Right lobe of liver (tissue), 6 donors: ENCODE measurements around the gene ZNF844. TPM values are rescaled to one million over a fixed set of nuclear protein-coding genes. Genes with fewer than 3 reads are reported as not detected.
A peak's percentile ranks its signal among the peaks of the same experiment; 100 is the strongest.

Experiments used
- ATAC-seq, 4 donors: fragments of 200-7000 bp; cut with Tn5 transposase; one replicate each; pipeline ENCODE4 v1.9.1; 2020; ENCODE audit warnings: mild to moderate bottlenecking in 4 of 4, moderate library complexity in 4 of 4
- DNase-seq, 3 donors: peaks; one replicate each; pipeline ENCODE4 v3.0.0-alpha.2; 2020
- H3K27ac ChIP-seq, 3 donors: fragments of 200-600 bp; one replicate each; pipeline ENCODE4 v1.8.0; 2022
- H3K27me3 ChIP-seq, 2 donors: fragments of 200-600 bp; one replicate each; pipeline ENCODE4 v1.8.0; 2022
- H3K36me3 ChIP-seq, 4 donors: fragments of 200-600 bp; sonication (generic) in 1 of 4; one replicate each; pipeline versions ENCODE4 v1.5.1 to v1.8.0; 2017 to 2022; ENCODE audit warnings: control low read depth in 1 of 4
- H3K4me1 ChIP-seq, 4 donors: fragments of 200-600 bp; sonication (generic) in 1 of 4; one replicate each; pipeline versions ENCODE4 v1.5.1 to v1.8.0; 2017 to 2022; ENCODE audit warnings: control low read depth in 1 of 4
- H3K4me3 ChIP-seq, 3 donors: fragments of 200-600 bp; one replicate each; pipeline ENCODE4 v1.8.0; 2022
- H3K9me3 ChIP-seq, 4 donors: fragments of 200-600 bp; sonication (generic) in 1 of 4; one replicate each; pipeline versions ENCODE4 v1.5.1 to v1.8.0; 2017 to 2022; ENCODE audit warnings: control low read depth in 1 of 4
- POLR2A ChIP-seq: fragments of 450-650 bp; IDR thresholded peaks from one replicate; pipeline ENCODE4 v1.6.1; 2017; ENCODE audit warnings: antibody characterized with exemption, mild to moderate bottlenecking
- WGBS: methylation state at CpG from one replicate; pipeline ENCODE4 v1.1.6; 2018; ENCODE audit warnings: low coverage, low lambda C conversion rate; ENCODE audit not compliant: insufficient coverage; ENCODE audit errors: missing lambda C conversion rate; 5-methylcytosine and 5-hydroxymethylcytosine counted together
- intact Hi-C, 2 donors: fragments of 100-400 bp; cut with DNase I; formaldehyde crosslinking; loops; one replicate each; pipeline versions ENCODE4 v1.11.2 to v1.14.1; 2022
- total RNA-seq, 6 experiments: library from RNA; depleted of rRNA in 2 of 6; stranded (reverse); fragments of >200 nt in 2 of 6; fragmentation: NEBNext Ultra II Directional in 3 of 6; extraction: Animal tissue kit (Norgen Biotek cat#: 25700) in 3 of 6; gene quantifications; one replicate each; pipeline versions ENCODE4 v1.1.0 to v1.2.4, GENCODE V29; 2016 to 2023
- TF ChIP-seq, protein P1 (sequence below), 4 donors: fragments of 200-600 bp in 3 of 4; fragments of 450-650 bp in 1 of 4; IDR thresholded peaks; one replicate each; pipeline versions ENCODE4 v1.5.1 to v1.8.0; 2016 to 2022; ENCODE audit warnings: antibody characterized with exemption in 4 of 4, mild to moderate bottlenecking in 2 of 4
- donor health status: DM: no; HTN: yes; CAD: no.
- donor health status: DM: no; HTN: no; CAD: no.
- donor health status: DM: no; HTN: no; CAD: no.
- donor health status: DM: no; HTN: yes; CAD: no.
- donor health status: DM: no; HTN: yes; CAD: no.

ZNF844 gene
- total RNA-seq, 6 experiments from 2014 or later: 2.2 to 8.6 (median 3.1) TPM

GRCh38 chr19:12047868-12048267 is 16.7 kb upstream of the ZNF844 start:
- H3K9me3 ChIP-seq: peaks cover 0 to 22% (median 8%) of the 10 kb centered on the region in 4 donors
- no peak overlapping the region for H3K4me3 ChIP-seq
- H3K4me1 ChIP-seq: peaks cover 0 to 8% (median 3%) of the 10 kb centered on the region in 4 donors
- no peaks in the 10 kb centered on the region for H3K27me3 ChIP-seq
- H3K36me3 ChIP-seq: peaks cover 0 to 2% (median 0%) of the 10 kb centered on the region in 4 donors
- intact Hi-C loops: no loop called here
- H3K27ac ChIP-seq: no peak overlapping the region
- DNase-seq (no peak), ATAC-seq (no peak)
- TF ChIP-seq, protein P1, sequence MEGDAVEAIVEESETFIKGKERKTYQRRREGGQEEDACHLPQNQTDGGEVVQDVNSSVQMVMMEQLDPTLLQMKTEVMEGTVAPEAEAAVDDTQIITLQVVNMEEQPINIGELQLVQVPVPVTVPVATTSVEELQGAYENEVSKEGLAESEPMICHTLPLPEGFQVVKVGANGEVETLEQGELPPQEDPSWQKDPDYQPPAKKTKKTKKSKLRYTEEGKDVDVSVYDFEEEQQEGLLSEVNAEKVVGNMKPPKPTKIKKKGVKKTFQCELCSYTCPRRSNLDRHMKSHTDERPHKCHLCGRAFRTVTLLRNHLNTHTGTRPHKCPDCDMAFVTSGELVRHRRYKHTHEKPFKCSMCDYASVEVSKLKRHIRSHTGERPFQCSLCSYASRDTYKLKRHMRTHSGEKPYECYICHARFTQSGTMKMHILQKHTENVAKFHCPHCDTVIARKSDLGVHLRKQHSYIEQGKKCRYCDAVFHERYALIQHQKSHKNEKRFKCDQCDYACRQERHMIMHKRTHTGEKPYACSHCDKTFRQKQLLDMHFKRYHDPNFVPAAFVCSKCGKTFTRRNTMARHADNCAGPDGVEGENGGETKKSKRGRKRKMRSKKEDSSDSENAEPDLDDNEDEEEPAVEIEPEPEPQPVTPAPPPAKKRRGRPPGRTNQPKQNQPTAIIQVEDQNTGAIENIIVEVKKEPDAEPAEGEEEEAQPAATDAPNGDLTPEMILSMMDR (IDR thresholded peaks at IDR 0.05): no peak
- 100% methylated on average over 1 of the region's 2 CpGs for WGBS

DNA sequence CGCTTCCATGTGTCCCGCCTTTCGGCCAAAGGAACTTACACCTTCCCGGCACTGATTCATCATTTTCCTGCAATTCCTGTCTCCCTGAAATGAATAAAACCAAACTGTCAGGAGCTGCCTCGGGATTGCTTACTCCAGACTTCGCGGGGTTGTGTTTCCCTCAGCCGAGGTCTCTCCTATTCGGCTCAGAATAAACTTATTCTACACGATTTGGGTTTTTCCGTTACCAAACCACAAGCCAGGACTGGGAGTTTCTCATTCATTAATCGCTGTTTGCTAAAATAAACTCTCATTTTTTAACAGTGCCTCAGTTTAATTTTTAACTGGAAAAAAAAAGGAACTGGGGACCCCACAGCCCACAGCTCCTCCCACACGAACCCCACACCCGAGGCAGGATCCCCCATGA is 12.4 kb upstream of the ZNF844 start:
- peak overlapping the region in 2 of 3 donors; percentile 48 to 63 for H3K27ac ChIP-seq
- no peak for TF ChIP-seq POLR2A
- TF ChIP-seq, protein P1 (IDR thresholded peaks at IDR 0.05): no peak
- 5% methylated on average over 14 of the region's 14 CpGs for WGBS
- ATAC-seq (peak in 1 of 4 donors; percentile 33), DNase-seq (no peak)
- H3K9me3 ChIP-seq: no peaks in the 10 kb centered on the region
- H3K36me3 ChIP-seq: no peaks in the 10 kb centered on the region
- H3K4me1 ChIP-seq: peaks cover 0 to 8% (median 3%) of the 10 kb centered on the region in 4 donors
- intact Hi-C loops: loop anchor here in 1 of 2 donors (10.0 kb wide), 1 partner anchor 93 kb away; the partner anchor contains the start of gene ZNF20
- H3K27me3 ChIP-seq: no peaks in the 10 kb centered on the region
- peak overlapping the region; percentile 56 to 64 (median 61) for H3K4me3 ChIP-seq

GRCh38 chr19:12052497-12053169 is 11.9 kb upstream of the ZNF844 start, which contains the start of gene ZNF878:
ZNF878 (minus strand) TSS chr19:12052961; CDS start chr19:12052801, 160 bp downstream.
- peak; percentile 83 to 94 (median 93) for DNase-seq
- Histone ChIP-seq H3K4me1 (peaks cover 0 to 8% (median 3%) of the 10 kb centered on the region in 4 donors), H3K36me3 (no peaks in the 10 kb centered on the region), H3K27ac (peak within 1 kb of the TSS in 2 of 3 donors; percentile 48 to 63), H3K4me3 (peak within 1 kb of the TSS; percentile 56 to 64 (median 61)), H3K9me3 (no peaks in the 10 kb centered on the region), H3K27me3 (no peaks in the 10 kb centered on the region)
- TF ChIP-seq, protein P1 (IDR thresholded peaks at IDR 0.05): no peak
- peak; percentile 95 for TF ChIP-seq POLR2A
- ATAC-seq: peak; percentile 100
- intact Hi-C loops: loop anchor here in 1 of 2 donors (10.0 kb wide), 1 partner anchor 92 kb away; the partner anchor contains the start of gene ZNF20
- under 1% methylated on average over 24 of the region's 46 CpGs for WGBS

DNA sequence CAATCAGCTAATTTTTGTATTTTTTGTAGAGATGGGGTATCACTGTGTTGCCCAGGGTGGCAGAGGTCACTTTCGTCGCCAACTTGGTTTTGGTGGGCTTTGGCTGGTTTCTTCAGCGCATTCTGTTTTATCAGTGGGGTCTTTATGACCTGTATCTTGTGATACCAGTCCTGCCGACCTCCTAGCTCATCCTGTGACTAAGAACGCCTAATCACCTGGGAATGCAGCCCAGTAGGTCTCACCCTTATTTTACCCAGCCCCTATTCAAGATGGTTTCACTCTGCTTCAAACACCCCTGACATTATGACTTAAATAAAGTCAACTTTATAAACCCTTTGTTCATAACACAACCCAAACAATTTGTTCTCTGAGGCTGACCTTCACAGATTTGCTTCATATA is 8.7 kb upstream of the ZNF844 start:
- WGBS: 91% methylated on average over 4 of the region's 5 CpGs
- Histone ChIP-seq H3K4me3 (no peak overlapping the region), H3K27ac (no peak overlapping the region), H3K36me3 (no peaks in the 10 kb centered on the region), H3K4me1 (peaks cover 0 to 8% (median 3%) of the 10 kb centered on the region in 4 donors), H3K9me3 (no peaks in the 10 kb centered on the region), H3K27me3 (no peaks in the 10 kb centered on the region)
- no peak for ATAC-seq
- intact Hi-C loops: loop anchor here in 1 of 2 donors (10.0 kb wide), 1 partner anchor 89 kb away; the partner anchor contains the start of gene ZNF20
- no peak for DNase-seq
- TF ChIP-seq, protein P1 (IDR thresholded peaks at IDR 0.05): no peak
- no peak for TF ChIP-seq POLR2A
